GM23248 (cell line): ENCODE results near the gene HNRNPUL2. TPM values are rescaled to one million over a fixed set of nuclear protein-coding genes. Genes with fewer than 3 reads are reported as not detected.
"Not testable (repeated sequence)": the region's sequence is repeated elsewhere in the genome, so short reads cannot be mapped to it uniquely, and the experiment has no call there.

ENCODE experiments used
- DNase-seq: peaks from one replicate; pipeline ENCODE4 v3.0.0-alpha.2; 2015
- H2AFZ ChIP-seq: fragments of 200-600 bp; sonication (generic); 2 replicates; pipeline ENCODE4 v1.6.1; 2016; ENCODE audit warnings: antibody characterized with exemption
- H3F3A ChIP-seq: fragments of 200-600 bp; sonication (generic); 2 replicates; pipeline ENCODE4 v1.6.1; 2016; ENCODE audit warnings: mild to moderate bottlenecking, antibody characterized with exemption, mixed run types; ENCODE audit not compliant: insufficient read depth
- H3K27ac ChIP-seq: fragments of 200-600 bp; sonication (generic); 2 replicates; pipeline ENCODE4 v1.5.1; 2016; ENCODE audit warnings: mild to moderate bottlenecking
- H3K27me3 ChIP-seq: fragments of 200-600 bp; sonication (generic); replicated peaks from 2 replicates; pipeline ENCODE4 v1.6.1; 2016; ENCODE audit warnings: mild to moderate bottlenecking; ENCODE audit not compliant: insufficient read depth
- H3K36me3 ChIP-seq: fragments of 200-600 bp; sonication (generic); 2 replicates; pipeline ENCODE4 v1.6.1; 2016; ENCODE audit warnings: low read depth, mild to moderate bottlenecking
- H3K4me1 ChIP-seq: fragments of 200-600 bp; sonication (generic); 2 replicates; pipeline ENCODE4 v1.6.1; 2016; ENCODE audit warnings: mild to moderate bottlenecking; ENCODE audit not compliant: insufficient read depth
- H3K4me2 ChIP-seq: fragments of 200-600 bp; sonication (generic); one replicate; pipeline ENCODE4 v1.6.1; 2016; ENCODE audit warnings: mild to moderate bottlenecking; ENCODE audit not compliant: unreplicated experiment
- H3K4me3 ChIP-seq: fragments of 200-600 bp; sonication (generic); 2 replicates; pipeline ENCODE4 v1.5.1; 2016; ENCODE audit warnings: mild to moderate bottlenecking
- H3K79me2 ChIP-seq: fragments of 200-600 bp; sonication (generic); 2 replicates; pipeline ENCODE4 v1.6.1; 2016; ENCODE audit warnings: mild to moderate bottlenecking; ENCODE audit not compliant: insufficient read depth
- H3K9ac ChIP-seq: fragments of 200-600 bp; sonication (generic); 2 replicates; pipeline ENCODE4 v1.6.1; 2016; ENCODE audit warnings: mild to moderate bottlenecking
- H3K9me2 ChIP-seq: fragments of 200-600 bp; sonication (generic); 2 replicates; pipeline ENCODE4 v1.6.1; 2016; ENCODE audit warnings: mixed run types, mild to moderate bottlenecking, moderate library complexity; ENCODE audit not compliant: insufficient read depth
- H3K9me3 ChIP-seq: fragments of 200-600 bp; sonication (generic); one replicate; pipeline ENCODE4 v1.6.1; 2017; ENCODE audit warnings: low read depth
- H4K20me1 ChIP-seq: fragments of 200-600 bp; sonication (generic); 2 replicates; pipeline ENCODE4 v1.6.0; 2016; ENCODE audit not compliant: insufficient read depth
- EZH2 ChIP-seq: fragments of 200-600 bp; sonication (generic); IDR thresholded peaks from 2 replicates; pipeline ENCODE4 v1.6.1; 2018; ENCODE audit warnings: antibody characterized with exemption, mild to moderate bottlenecking; ENCODE audit not compliant: insufficient read depth, poor library complexity, severe bottlenecking
- EZH2phosphoT487 ChIP-seq: fragments of 200-600 bp; sonication (generic); IDR thresholded peaks from 2 replicates; pipeline ENCODE4 v1.6.1; 2018; ENCODE audit warnings: antibody characterized with exemption, moderate library complexity, mild to moderate bottlenecking, low read depth; ENCODE audit not compliant: insufficient read depth
- WGBS, 2 experiments: methylation state at CpG; one replicate each; pipeline ENCODE4 v1.1.6; 2015 to 2017; ENCODE audit warnings: low lambda C conversion rate in 2 of 2, low coverage in 1 of 2; ENCODE audit errors: missing lambda C conversion rate in 2 of 2; 5-methylcytosine and 5-hydroxymethylcytosine counted together
- in situ Hi-C: fragments of 300-500 bp; cut with MboI; formaldehyde crosslinking; loops from 2 replicates; pipeline ENCODE4 v1.15.0; 2020
- polyA plus RNA-seq: library from polyadenylated mRNA; unstranded; fragments of >200 nt; fragmentation: Nextera tagmentation; extraction: Ambion mirVana; gene quantifications from 2 replicates; pipeline ENCODE4 v1.2.1, GENCODE V29; 2016
- total RNA-seq: library from RNA; depleted of rRNA; stranded (reverse); fragments of >200 nt; shearing (Covaris generic); gene quantifications from 2 replicates; pipeline ENCODE4 v1.2.3, GENCODE V29; 2014

Gene HNRNPUL2
- total and polyA plus RNA-seq, 2 experiments from 2014 or later, result 3.1 to 5.0 TPM

DNA sequence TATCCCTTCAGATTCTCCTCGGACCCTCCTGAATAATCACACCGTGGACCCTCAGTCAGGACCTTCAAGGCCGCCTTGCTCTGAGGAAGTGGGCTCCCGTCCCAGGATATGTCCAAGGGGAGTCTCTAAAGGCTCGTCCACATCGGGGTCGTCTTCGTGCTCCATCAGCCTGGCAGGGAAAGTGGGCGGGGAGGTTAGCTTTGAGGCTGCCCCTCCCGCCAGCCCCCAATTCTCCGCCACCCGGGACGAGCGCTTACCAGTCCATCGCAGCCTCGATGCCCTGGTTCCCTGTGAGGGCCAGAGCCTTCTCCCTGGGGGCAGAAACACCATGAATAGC, 48.9 kb downstream of the HNRNPUL2 start:
- peak overlapping the region; percentile 98 for H3K4me2 ChIP-seq
- peak overlapping the region; percentile 71 for H2AFZ ChIP-seq
- peaks cover 10% of the 10 kb centered on the region; the same call in 1 of the 2 replicates for H3K36me3 ChIP-seq
- no peak for DNase-seq
- H3K4me1 ChIP-seq, result peaks cover 10% of the 10 kb centered on the region
- peak overlapping the region; percentile 93 for H3K9ac ChIP-seq
- no peaks in the 10 kb centered on the region for H3K9me2 ChIP-seq
- 1 to 2% methylated on average over 9 to 15 of the region's 16 CpGs for WGBS, 2 experiments
- H3K27ac ChIP-seq, result peak overlapping the region; percentile 82
- H4K20me1 ChIP-seq, result no peaks in the 10 kb centered on the region
- in situ Hi-C loops, result loop anchor here (25.0 kb wide), 1 partner anchor 291 kb away; no protein-coding TSS in a partner anchor
- peaks cover 54% of the 10 kb centered on the region for H3K79me2 ChIP-seq
- H3K27me3 ChIP-seq, result no peaks in the 10 kb centered on the region
- peaks cover 25% of the 10 kb centered on the region for H3F3A ChIP-seq
- peak overlapping the region; percentile 88 for H3K4me3 ChIP-seq
- no peak for TF ChIP-seq EZH2phosphoT487
- TF ChIP-seq EZH2, result no peak
- no peaks in the 10 kb centered on the region for H3K9me3 ChIP-seq

DNA sequence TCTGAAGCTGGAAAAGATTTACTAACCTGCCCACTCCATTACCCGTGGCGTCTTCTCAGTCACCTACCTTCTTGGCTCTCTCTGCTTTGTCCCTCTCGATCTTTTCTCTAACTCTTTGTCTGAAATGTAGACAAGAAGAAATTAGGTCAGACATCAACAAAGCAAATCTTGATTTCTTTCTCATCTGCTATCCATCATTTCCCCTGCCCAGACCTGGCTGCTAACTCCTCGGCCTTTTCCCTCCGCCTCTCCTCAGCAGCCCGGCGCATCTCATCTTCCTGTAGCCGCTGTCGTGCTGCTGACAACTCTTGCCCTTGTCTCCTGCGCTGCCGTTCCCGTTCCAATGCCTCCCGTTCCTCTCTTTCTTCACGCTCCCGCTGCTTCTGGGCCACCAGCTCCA, 49.5 kb downstream of the HNRNPUL2 start:
- no peak for DNase-seq
- peaks cover 15% of the 10 kb centered on the region for H3K4me1 ChIP-seq
- H2AFZ ChIP-seq, result no peak overlapping the region
- H3K36me3 ChIP-seq, result peaks cover 10% of the 10 kb centered on the region; the same call in 1 of the 2 replicates
- in situ Hi-C loops, result loop anchor here (25.0 kb wide), 1 partner anchor 290 kb away; no protein-coding TSS in a partner anchor
- H3K27me3 ChIP-seq, result no peaks in the 10 kb centered on the region
- no peaks in the 10 kb centered on the region for H3K9me3 ChIP-seq
- H3K27ac ChIP-seq, result peak overlapping the region; percentile 82; the same call in 1 of the 2 replicates
- H3K79me2 ChIP-seq, result peaks cover 61% of the 10 kb centered on the region
- H3K9ac ChIP-seq, result peak overlapping the region; percentile 93
- TF ChIP-seq EZH2phosphoT487 (no peak), EZH2 (no peak)
- H3K9me2 ChIP-seq, result no peaks in the 10 kb centered on the region
- no peaks in the 10 kb centered on the region for H4K20me1 ChIP-seq
- peak overlapping the region; percentile 88 for H3K4me3 ChIP-seq
- WGBS, 2 experiments, result 68 to 73% methylated on average over 15 of the region's 15 CpGs
- peak overlapping the region; percentile 98 for H3K4me2 ChIP-seq
- peaks cover 32% of the 10 kb centered on the region for H3F3A ChIP-seq

DNA sequence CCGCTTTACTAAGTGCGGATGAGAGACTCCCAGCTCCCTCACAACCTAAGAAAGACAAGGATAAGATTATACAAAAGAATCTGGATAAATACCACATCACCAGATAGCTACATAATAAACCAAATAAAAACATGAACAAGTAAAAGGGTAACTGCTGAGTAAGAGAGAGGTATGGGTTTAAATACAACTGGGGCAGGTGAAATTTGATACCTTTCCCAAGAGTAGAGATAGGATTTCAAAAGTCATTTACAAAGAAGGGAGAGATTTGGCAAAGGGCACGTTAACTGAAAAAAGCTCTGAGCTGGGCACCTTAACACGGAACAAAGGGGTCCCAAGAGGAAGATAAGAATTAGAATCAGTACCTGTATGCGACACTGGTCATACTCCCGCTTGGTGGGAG, 50.1 kb downstream of the HNRNPUL2 start:
- peaks cover 64% of the 10 kb centered on the region for H3K79me2 ChIP-seq
- in situ Hi-C loops, result loop anchor here (25.0 kb wide), 1 partner anchor 290 kb away; no protein-coding TSS in a partner anchor
- peak overlapping the region; percentile 93 for H3K9ac ChIP-seq
- H4K20me1 ChIP-seq, result no peaks in the 10 kb centered on the region
- H3K4me3 ChIP-seq, result no peak overlapping the region
- no peak for TF ChIP-seq EZH2
- TF ChIP-seq EZH2phosphoT487, result no peak
- no peak overlapping the region for H2AFZ ChIP-seq
- peaks cover 34% of the 10 kb centered on the region for H3F3A ChIP-seq
- H3K27me3 ChIP-seq, result no peaks in the 10 kb centered on the region
- H3K4me1 ChIP-seq, result peaks cover 18% of the 10 kb centered on the region
- no peaks in the 10 kb centered on the region for H3K9me2 ChIP-seq
- peaks cover 10% of the 10 kb centered on the region; the same call in 1 of the 2 replicates for H3K36me3 ChIP-seq
- DNase-seq, result no peak
- no peaks in the 10 kb centered on the region for H3K9me3 ChIP-seq
- H3K27ac ChIP-seq, result no peak overlapping the region; the same call in 1 of the 2 replicates
- H3K4me2 ChIP-seq, result no peak overlapping the region
- 77% methylated on average over 6 of the region's 6 CpGs for WGBS, 2 experiments

DNA sequence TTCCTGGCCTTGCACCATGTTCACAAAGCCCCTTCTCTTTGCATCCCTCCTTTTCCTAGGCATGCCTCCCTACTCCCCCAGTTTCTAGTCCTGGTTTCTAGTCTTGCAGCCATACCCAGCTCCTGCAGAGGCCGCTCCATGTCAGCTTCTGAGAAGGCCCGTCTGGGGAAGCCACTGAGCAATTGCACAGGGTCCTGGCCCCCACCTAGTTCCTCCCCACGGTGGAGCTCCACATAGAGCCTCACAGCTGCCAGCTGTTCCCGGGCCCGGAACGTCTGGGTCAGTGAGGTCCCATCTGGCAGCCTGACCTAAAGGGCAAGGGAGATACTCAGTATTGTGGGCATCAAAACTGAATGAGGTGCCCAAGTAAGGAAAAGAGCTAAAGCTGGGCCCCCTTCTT, 50.6 kb downstream of the HNRNPUL2 start:
- Histone ChIP-seq H3K36me3 (peaks cover 10% of the 10 kb centered on the region; the same call in 1 of the 2 replicates), H4K20me1 (no peaks in the 10 kb centered on the region), H3F3A (peaks cover 31% of the 10 kb centered on the region), H3K4me2 (no peak overlapping the region), H3K4me3 (no peak overlapping the region), H3K9me2 (no peaks in the 10 kb centered on the region), H3K27ac (no peak overlapping the region; the same call in 1 of the 2 replicates), H3K4me1 (peaks cover 18% of the 10 kb centered on the region), H2AFZ (no peak overlapping the region), H3K27me3 (no peaks in the 10 kb centered on the region), H3K9me3 (no peaks in the 10 kb centered on the region), H3K9ac (peak overlapping the region; percentile 93), H3K79me2 (peaks cover 64% of the 10 kb centered on the region)
- no peak for TF ChIP-seq EZH2
- TF ChIP-seq EZH2phosphoT487, result no peak
- peak; percentile 47 for DNase-seq
- in situ Hi-C loops, result loop anchor here (25.0 kb wide), 1 partner anchor 289 kb away; no protein-coding TSS in a partner anchor
- WGBS, 2 experiments, result 30 to 36% methylated on average over 6 of the region's 6 CpGs

DNA sequence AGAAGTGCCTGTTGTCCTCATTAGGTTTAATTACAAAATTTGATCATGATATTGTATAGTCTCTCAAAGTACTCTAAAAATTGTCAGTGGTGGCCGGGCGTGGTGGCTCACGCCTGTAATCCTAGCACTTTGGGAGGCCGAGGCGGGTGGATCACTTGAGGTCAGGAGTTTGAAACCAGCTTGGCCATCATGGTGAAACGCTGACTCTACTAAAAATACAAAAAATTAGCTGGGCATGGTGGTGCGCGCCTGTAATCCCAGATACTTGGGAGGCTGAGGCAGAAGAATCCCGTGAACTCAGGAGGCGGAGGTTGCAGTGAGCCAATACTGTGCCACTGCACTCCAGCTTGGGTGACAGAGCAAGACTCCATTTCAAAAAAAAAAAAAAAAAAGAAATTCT, 51.8 kb downstream of the HNRNPUL2 start:
- not testable (repeated sequence) for H2AFZ ChIP-seq, H3K9me2 ChIP-seq, H3K27me3 ChIP-seq, H3K9ac ChIP-seq, H3K4me2 ChIP-seq, H3K4me3 ChIP-seq, H4K20me1 ChIP-seq, DNase-seq, H3K9me3 ChIP-seq, H3K27ac ChIP-seq
- 92 to 96% methylated on average over 10 of the region's 10 CpGs for WGBS, 2 experiments
- H3F3A ChIP-seq, result peaks cover 28% of the 10 kb centered on the region
- H3K79me2 ChIP-seq, result peaks cover 71% of the 10 kb centered on the region
- H3K36me3 ChIP-seq, result peaks cover 10% of the 10 kb centered on the region; the same call in 1 of the 2 replicates
- in situ Hi-C loops, result loop anchor here (25.0 kb wide), 1 partner anchor 288 kb away; no protein-coding TSS in a partner anchor
- peaks cover 15% of the 10 kb centered on the region for H3K4me1 ChIP-seq
